AG20443 (cell line): ENCODE results near the gene ZNF227.
"Not testable (repeated sequence)": the region's sequence is repeated elsewhere in the genome, so short reads cannot be mapped to it uniquely, and the experiment has no call there.

Experiments used
- DNase-seq: peaks from one replicate; pipeline ENCODE4 v3.0.0; 2012; ENCODE audit warnings: low spot score, mixed read lengths

Gene ZNF227

GRCh38 chr19:44252332-44252731 lies 40.0 kb downstream of the ZNF227 start:
- DNase-seq: not testable (repeated sequence)

GRCh38 chr19:44253392-44253791 lies 41.1 kb downstream of the ZNF227 start:
- DNase-seq: not testable (repeated sequence)

DNA sequence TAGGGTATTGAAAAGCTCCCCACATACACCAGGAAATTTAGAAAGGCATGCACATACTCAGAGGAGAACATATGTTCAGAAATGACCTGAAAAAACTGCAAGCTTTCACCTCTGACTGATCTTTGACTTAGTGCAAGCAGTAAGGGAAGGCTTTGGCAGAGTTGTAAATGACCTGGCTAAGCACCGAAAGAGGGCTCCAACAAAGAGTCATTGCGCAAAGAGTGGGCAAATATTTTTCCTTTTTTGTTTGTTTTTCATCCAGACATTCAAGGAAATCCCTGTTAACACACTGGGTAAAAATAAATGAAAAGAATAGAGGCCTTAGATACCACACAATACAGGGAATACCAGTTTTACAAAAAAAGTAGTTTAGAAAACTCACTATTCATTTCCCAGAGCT lies 42.2 kb downstream of the ZNF227 start:
- DNase-seq: no peak

GRCh38 chr19:44255705-44256411 lies 43.5 kb downstream of the ZNF227 start:
- DNase-seq: no peak

DNA sequence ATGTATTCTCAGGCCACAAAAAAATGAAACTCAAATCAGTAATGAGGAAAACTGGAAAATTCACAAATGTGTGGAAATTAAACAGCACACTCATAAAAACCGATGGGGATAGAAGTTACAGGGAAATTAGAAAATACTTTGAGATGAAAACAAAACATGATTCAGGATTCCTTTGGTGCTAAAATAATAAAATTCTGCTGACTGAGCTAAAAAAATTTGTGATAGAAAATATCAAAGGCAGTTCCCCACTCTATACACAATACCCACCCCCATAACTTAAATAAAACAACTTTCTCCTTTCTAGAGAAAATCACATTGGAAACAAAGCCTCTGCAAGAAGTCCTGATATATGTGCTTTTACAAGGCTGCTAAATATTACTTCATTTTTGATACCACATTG lies 45.8 kb downstream of the ZNF227 start:
- DNase-seq: no peak

GRCh38 chr19:44258835-44259413 lies 46.6 kb downstream of the ZNF227 start:
- no peak for DNase-seq

GRCh38 chr19:44260343-44260681 lies 48.0 kb downstream of the ZNF227 start:
- peak; percentile 14 for DNase-seq

DNA sequence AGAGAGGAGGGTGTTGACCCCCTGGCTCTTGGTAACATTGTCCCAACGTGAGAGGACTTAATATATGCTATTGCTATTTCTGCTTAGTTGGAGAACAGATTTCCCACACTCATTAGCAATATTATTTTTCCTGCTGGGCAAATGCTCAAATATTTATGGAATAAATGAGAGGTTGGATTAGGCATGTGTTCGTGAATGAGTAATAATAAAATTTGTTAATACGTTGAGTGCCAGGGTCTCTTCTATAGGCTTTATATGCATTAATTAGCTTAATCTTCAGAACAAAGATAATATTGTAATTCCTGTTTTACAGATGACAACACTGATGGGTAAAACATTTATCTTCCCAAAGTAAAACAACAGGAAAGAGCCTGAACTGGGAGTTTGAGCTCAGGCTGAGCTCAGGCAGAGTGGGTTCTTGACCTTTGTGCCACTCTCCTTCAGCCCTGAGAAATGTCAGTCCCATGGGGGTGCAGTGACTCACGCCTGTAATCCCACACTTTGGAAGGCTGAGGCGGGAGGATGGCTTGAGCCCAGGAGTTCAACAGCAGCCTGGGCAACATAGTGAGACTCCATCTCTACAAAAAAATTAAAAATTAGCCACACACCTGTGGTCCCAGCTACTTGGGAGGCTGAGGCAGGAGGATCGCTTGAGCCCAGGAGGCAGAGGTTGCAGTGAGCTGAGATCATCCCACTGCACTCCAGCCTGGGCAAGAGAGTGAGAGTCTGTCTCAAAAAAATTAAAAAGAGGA lies 48.5 kb downstream of the ZNF227 start:
- no peak for DNase-seq

- no peak for DNase-seq
These were observed 65.0 kb downstream of the ZNF227 start for GRCh38 chr19:44277331-44277730.

DNA sequence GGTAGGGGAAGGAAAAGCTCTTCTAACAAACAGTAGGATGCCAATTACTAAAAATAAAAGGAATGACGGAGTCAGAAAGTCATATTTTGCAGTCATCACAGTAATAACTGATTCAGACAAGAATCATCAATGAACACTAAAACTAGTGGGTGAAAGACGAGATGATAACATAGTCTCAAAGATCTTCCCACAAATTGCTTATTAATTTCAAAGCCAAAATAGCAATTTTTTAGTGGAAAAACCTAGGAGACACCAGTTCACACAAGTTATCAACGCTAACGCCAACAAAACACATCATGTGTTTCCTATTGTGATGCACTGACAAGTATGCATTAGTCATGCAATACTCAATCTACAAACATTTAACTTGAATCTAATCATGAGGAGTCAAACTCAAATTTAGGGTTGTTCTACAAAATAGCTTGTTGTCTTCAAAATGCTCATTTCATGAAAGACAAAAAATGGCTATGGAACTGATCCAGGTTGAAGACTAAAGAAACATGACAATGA lies 65.9 kb downstream of the ZNF227 start:
- peak; percentile 27 for DNase-seq

GRCh38 chr19:44280916-44281315 lies 68.6 kb downstream of the ZNF227 start:
- DNase-seq: no peak

DNA sequence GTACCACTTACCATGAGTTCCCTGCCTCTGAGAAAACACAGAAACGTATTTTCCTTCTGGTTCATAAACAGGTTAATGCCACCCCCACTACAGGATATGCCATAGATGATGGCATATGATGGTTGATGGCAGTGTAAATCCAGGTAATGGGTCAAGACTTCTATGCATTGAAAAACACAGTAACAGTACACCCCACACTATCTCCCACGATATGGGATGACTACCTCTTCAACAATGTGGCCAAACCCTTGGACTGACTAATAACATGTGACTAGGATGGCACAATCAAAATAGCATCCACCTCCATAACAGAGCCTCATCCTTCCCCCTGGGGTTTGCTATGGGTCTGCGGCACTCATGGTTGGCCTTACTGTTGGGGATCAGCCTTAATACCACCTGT lies 70.5 kb downstream of the ZNF227 start:
- DNase-seq: peak; percentile 13

- DNase-seq: no peak
These were observed 72.6 kb downstream of the ZNF227 start for GRCh38 chr19:44284968-44285367.
